Keratinocyte (primary cell): ENCODE measurements around the gene CDKN1B. TPM values are rescaled to one million over a fixed set of nuclear protein-coding genes. Genes with fewer than 3 reads are reported as not detected.

Experiments used
- DNase-seq: peaks from one replicate; pipeline ENCODE4 v3.0.0-alpha.2; 2011; ENCODE audit warnings: low read depth, missing footprints, low spot score
- FAIRE-seq: peaks from 2 replicates; lab custom pipeline; 2011; peaks lifted over from hg19 to GRCh38; lab: Jason Lieb, UNC
- H2AFZ ChIP-seq: 2 replicates; pipeline ENCODE4 v1.6.0; 2012; ENCODE audit warnings: low read length, control low read depth, inconsistent platforms; ENCODE audit not compliant: control insufficient read depth
- H3K27ac ChIP-seq: 2 replicates; pipeline ENCODE4 v1.5.1; 2011; ENCODE audit warnings: low read length; ENCODE audit not compliant: control insufficient read depth, insufficient read depth
- H3K27me3 ChIP-seq: 3 replicates; pipeline ENCODE4 v1.6.0; 2011; ENCODE audit warnings: low read length; ENCODE audit not compliant: control insufficient read depth, insufficient read depth; ENCODE audit errors: extremely low read depth
- H3K36me3 ChIP-seq, 2 experiments: 2 replicates in 1 of 2; 3 replicates in 1 of 2; pipeline ENCODE4 v1.5.1; 2011; ENCODE audit warnings: low read length in 2 of 2, mild to moderate bottlenecking in 1 of 2; ENCODE audit not compliant: control insufficient read depth in 2 of 2, insufficient read depth in 2 of 2; ENCODE audit errors: extremely low read depth in 1 of 2
- H3K4me1 ChIP-seq: 3 replicates; pipeline ENCODE4 v1.5.1; 2011; ENCODE audit warnings: low read length; ENCODE audit not compliant: control insufficient read depth, insufficient read depth; ENCODE audit errors: extremely low read depth
- H3K4me2 ChIP-seq: 3 replicates; pipeline ENCODE4 v1.6.0; 2011; ENCODE audit warnings: low read depth, low read length; ENCODE audit not compliant: control insufficient read depth, insufficient read depth; ENCODE audit errors: extremely low read depth
- H3K4me3 ChIP-seq, 3 experiments: fragments of 200-600 bp in 1 of 3; sonication (generic) in 1 of 3; 2 replicates in 2 of 3; 3 replicates in 1 of 3; pipeline ENCODE4 v1.5.1; 2011 to 2016; ENCODE audit warnings: low read length in 3 of 3, mild to moderate bottlenecking in 3 of 3, control low read depth in 2 of 3, inconsistent platforms in 1 of 3, low read depth in 1 of 3, mixed read lengths in 1 of 3, mixed run types in 1 of 3, moderate library complexity in 1 of 3; ENCODE audit not compliant: control insufficient read depth in 2 of 3, insufficient read depth in 2 of 3; ENCODE audit errors: extremely low read depth in 1 of 3
- H3K79me2 ChIP-seq: 2 replicates; pipeline ENCODE4 v1.6.0; 2012; ENCODE audit warnings: low read length; ENCODE audit not compliant: control insufficient read depth, insufficient read depth
- H3K9ac ChIP-seq: 3 replicates; pipeline ENCODE4 v1.6.0; 2011; ENCODE audit warnings: low read length; ENCODE audit not compliant: control insufficient read depth, insufficient read depth; ENCODE audit errors: extremely low read depth
- H3K9me1 ChIP-seq: 3 replicates; pipeline ENCODE4 v1.6.0; 2011; ENCODE audit warnings: low read length; ENCODE audit not compliant: control insufficient read depth, insufficient read depth; ENCODE audit errors: extremely low read depth
- H3K9me3 ChIP-seq: 2 replicates; pipeline ENCODE4 v1.5.1; 2012; ENCODE audit warnings: low read depth, low read length; ENCODE audit not compliant: control insufficient read depth
- H4K20me1 ChIP-seq: 3 replicates; pipeline ENCODE4 v1.6.0; 2011; ENCODE audit warnings: low read length; ENCODE audit not compliant: control insufficient read depth, insufficient read depth; ENCODE audit errors: extremely low read depth
- CTCF ChIP-seq, 3 experiments: IDR thresholded peaks in 1 of 3; conservative IDR thresholded peaks in 1 of 3; optimal IDR thresholded peaks in 1 of 3; 2 replicates in 2 of 3; 3 replicates in 1 of 3; pipeline versions ENCODE3 to v1.5.1; 2011; ENCODE audit warnings: low read length in 3 of 3, mild to moderate bottlenecking in 3 of 3, moderate library complexity in 2 of 3, control low read depth in 1 of 3, inconsistent platforms in 1 of 3; ENCODE audit not compliant: insufficient read depth in 2 of 3; ENCODE audit errors: extremely low read depth in 1 of 3
- EZH2 ChIP-seq: IDR thresholded peaks from one replicate; pipeline ENCODE4 v1.6.1; 2012; ENCODE audit warnings: inconsistent platforms, mild to moderate bottlenecking, low read length, moderate library complexity
- dilution Hi-C: fragments of 300-500 bp; cut with MboI; formaldehyde crosslinking; loops from one replicate; pipeline ENCODE4 v1.7.0; 2020; ENCODE audit warnings: low sequenced_read_pairs; ENCODE audit not compliant: extremely low pct_ligation_motif_present
- polyA plus RNA-seq, 5 experiments: library from polyadenylated mRNA; depleted of rRNA in 3 of 5; stranded (reverse) in 3 of 5; stranded (forward) in 1 of 5; unstranded in 1 of 5; fragments of >200 nt; gene quantifications; 1 replicate in 1 of 5; 2 replicates in 3 of 5; 3 replicates in 1 of 5; pipeline versions ENCODE4 v1.2.1 to v1.2.3, GENCODE V29; 2011 to 2012; ENCODE audit warnings: missing spikeins in 2 of 5, low read depth in 1 of 5, low replicate concordance in 1 of 5

CDKN1B gene
- polyA plus RNA-seq, 1 donor (not counting 4 experiments of a cell fraction or from before 2014, with no cell fraction given), result 5.1 TPM

- Histone ChIP-seq H3K9me1 (no peaks in the 10 kb centered on the region), H3K9me3 (no peaks in the 10 kb centered on the region), H4K20me1 (no peaks in the 10 kb centered on the region), H3K4me3 (no peak overlapping the region), H3K4me1 (no peaks in the 10 kb centered on the region), H3K9ac (no peak overlapping the region), H3K4me2 (no peak overlapping the region), H3K27ac (no peak overlapping the region), H2AFZ (no peak overlapping the region), H3K27me3 (no peaks in the 10 kb centered on the region), H3K36me3 (no peaks in the 10 kb centered on the region), H3K79me2 (no peaks in the 10 kb centered on the region)
- DNase-seq (no peak), FAIRE-seq (no peak)
- TF ChIP-seq EZH2 (no peak), CTCF (optimal IDR thresholded peaks at IDR 0.05 in 1 of 3, IDR thresholded peaks at IDR 0.05 in 1 of 3, conservative IDR thresholded peaks at IDR 0.05 in 1 of 3; ENCODE audit: extremely low read depth in 1 of 3, insufficient read depth in 2 of 3, low read length in 3 of 3) (no peak)
- dilution Hi-C loops, result no loop called here
These were observed 30.7 kb upstream of the CDKN1B start for GRCh38 chr12:12686472-12686871.

GRCh38 chr12:12686925-12687324 is 30.2 kb upstream of the CDKN1B start:
- H3K9ac ChIP-seq, result no peak overlapping the region
- no peak for TF ChIP-seq EZH2
- no peak for TF ChIP-seq CTCF (optimal IDR thresholded peaks at IDR 0.05 in 1 of 3, IDR thresholded peaks at IDR 0.05 in 1 of 3, conservative IDR thresholded peaks at IDR 0.05 in 1 of 3; ENCODE audit: extremely low read depth in 1 of 3, insufficient read depth in 2 of 3, low read length in 3 of 3)
- no peaks in the 10 kb centered on the region for H3K9me1 ChIP-seq
- no peaks in the 10 kb centered on the region for H3K36me3 ChIP-seq
- H3K9me3 ChIP-seq, result no peaks in the 10 kb centered on the region
- no peaks in the 10 kb centered on the region for H3K4me1 ChIP-seq
- no peaks in the 10 kb centered on the region for H4K20me1 ChIP-seq
- no peak overlapping the region for H3K4me2 ChIP-seq
- H3K27me3 ChIP-seq, result no peaks in the 10 kb centered on the region
- no peak overlapping the region for H3K4me3 ChIP-seq
- no peak for DNase-seq
- H3K27ac ChIP-seq, result no peak overlapping the region
- dilution Hi-C loops, result no loop called here
- H3K79me2 ChIP-seq, result no peaks in the 10 kb centered on the region
- no peak overlapping the region for H2AFZ ChIP-seq
- no peak for FAIRE-seq
